Spleen (tissue), 11 donors: ENCODE results near the gene ZNF169. TPM values are rescaled to one million over a fixed set of nuclear protein-coding genes. Genes with fewer than 3 reads are reported as not detected.

Experiments used
- DNase-seq: peaks from one replicate; pipeline ENCODE4 v3.0.0-alpha.2; 2020
- H3K27ac ChIP-seq, 8 donors: fragments of 200-600 bp; sonication (generic) in 7 of 8; 1 replicate in 4 of 8; 2 replicates in 4 of 8; pipeline versions ENCODE4 v1.5.0 to v1.8.0; 2016 to 2021; ENCODE audit warnings: inconsistent platforms in 4 of 8, mild to moderate bottlenecking in 4 of 8, moderate library complexity in 1 of 8
- H3K27me3 ChIP-seq, 7 donors: fragments of 200-600 bp; sonication (generic) in 6 of 7; replicated peaks in 1 of 7; 1 replicate in 4 of 7; 2 replicates in 3 of 7; pipeline versions ENCODE4 v1.5.0 to v1.8.0; 2016 to 2021; ENCODE audit warnings: inconsistent platforms in 3 of 7, mild to moderate bottlenecking in 1 of 7
- H3K36me3 ChIP-seq, 6 donors: fragments of 200-600 bp; sonication (generic) in 5 of 6; 1 replicate in 4 of 6; 2 replicates in 2 of 6; pipeline versions ENCODE4 v1.5.0 to v1.8.0; 2016 to 2021; ENCODE audit warnings: inconsistent platforms in 2 of 6
- H3K4me1 ChIP-seq, 6 donors: fragments of 200-600 bp; sonication (generic) in 5 of 6; 1 replicate in 3 of 6; 2 replicates in 3 of 6; pipeline versions ENCODE4 v1.5.0 to v1.8.0; 2016 to 2021; ENCODE audit warnings: inconsistent platforms in 3 of 6
- H3K4me3 ChIP-seq, 8 donors: fragments of 200-600 bp; sonication (generic) in 7 of 8; 1 replicate in 4 of 8; 2 replicates in 4 of 8; pipeline versions ENCODE4 v1.5.0 to v1.8.0; 2016 to 2021; ENCODE audit warnings: inconsistent platforms in 4 of 8, mild to moderate bottlenecking in 4 of 8, moderate library complexity in 2 of 8
- H3K9me3 ChIP-seq, 8 donors: fragments of 200-600 bp; sonication (generic) in 7 of 8; 1 replicate in 4 of 8; 2 replicates in 4 of 8; pipeline versions ENCODE4 v1.5.0 to v1.8.0; 2016 to 2021; ENCODE audit warnings: inconsistent platforms in 4 of 8
- POLR2A ChIP-seq, 3 donors: fragments of 450-650 bp; IDR thresholded peaks; one replicate each; pipeline ENCODE4 v1.5.1; 2017; ENCODE audit warnings: antibody characterized with exemption in 3 of 3, mild to moderate bottlenecking in 1 of 3
- POLR2AphosphoS5 ChIP-seq, 3 donors: sonication (generic); formaldehyde crosslinking; IDR thresholded peaks; one replicate each; pipeline ENCODE4 v1.5.1; 2017; ENCODE audit warnings: antibody characterized with exemption in 3 of 3
- WGBS, 5 donors: extraction: QIAGEN DNeasy Blood & Tissue Kit in 3 of 5; methylation state at CpG; one replicate each; pipeline versions ENCODE4 v1.1.5 to v1.1.7; 2013 to 2018; 5-methylcytosine and 5-hydroxymethylcytosine counted together
- intact Hi-C: fragments of 100-400 bp; cut with DNase I; formaldehyde crosslinking; loops from one replicate; pipeline ENCODE4 v1.15.0; 2023; ENCODE audit warnings: low total_unique reads
- polyA plus RNA-seq, 3 donors: library from polyadenylated mRNA; stranded (reverse); fragments of 200-250 nt; gene quantifications; one replicate each; pipeline ENCODE4 v1.2.1, GENCODE V29; 2013
- total RNA-seq, 7 donors: library from RNA; depleted of rRNA in 3 of 7; stranded (reverse); fragments of >200 nt in 3 of 7; fragmentation: NEBNext Ultra II Directional in 4 of 7; extraction: Animal tissue kit (Norgen Biotek cat#: 25700) in 4 of 7; gene quantifications; one replicate each; pipeline versions ENCODE4 v1.1.0 to v1.2.1, GENCODE V29; 2016 to 2021
- TF ChIP-seq, protein P1 (sequence below), 11 experiments: fragments of 200-600 bp in 7 of 11; fragments of 450-650 bp in 4 of 11; sonication (generic) in 4 of 11; IDR thresholded peaks in 8 of 11; conservative IDR thresholded peaks in 3 of 11; 1 replicate in 7 of 11; 2 replicates in 4 of 11; pipeline versions ENCODE4 v1.4.0 to v1.8.0; 2016 to 2021; ENCODE audit warnings: antibody characterized with exemption in 11 of 11, inconsistent platforms in 4 of 11, mild to moderate bottlenecking in 1 of 11
- donor health status: healthy with polysubstance abuse.
- donor health status: DM: no; HTN: no; CAD: no; lungs with moderate emphysema.
- donor health status: DM: no; HTN: no; CAD: no.
- donor health status: Bipolar disorder and iron deficiency.
- donor health status: healthy.
- donor health status: DM: no; HTN: no; CAD: no.
- donor health status: DM: yes; HTN: yes; CAD: no.

ZNF169 gene
- total and polyA plus RNA-seq, 10 donors = 2.3 to 58.1 (median 14.6) TPM

DNA sequence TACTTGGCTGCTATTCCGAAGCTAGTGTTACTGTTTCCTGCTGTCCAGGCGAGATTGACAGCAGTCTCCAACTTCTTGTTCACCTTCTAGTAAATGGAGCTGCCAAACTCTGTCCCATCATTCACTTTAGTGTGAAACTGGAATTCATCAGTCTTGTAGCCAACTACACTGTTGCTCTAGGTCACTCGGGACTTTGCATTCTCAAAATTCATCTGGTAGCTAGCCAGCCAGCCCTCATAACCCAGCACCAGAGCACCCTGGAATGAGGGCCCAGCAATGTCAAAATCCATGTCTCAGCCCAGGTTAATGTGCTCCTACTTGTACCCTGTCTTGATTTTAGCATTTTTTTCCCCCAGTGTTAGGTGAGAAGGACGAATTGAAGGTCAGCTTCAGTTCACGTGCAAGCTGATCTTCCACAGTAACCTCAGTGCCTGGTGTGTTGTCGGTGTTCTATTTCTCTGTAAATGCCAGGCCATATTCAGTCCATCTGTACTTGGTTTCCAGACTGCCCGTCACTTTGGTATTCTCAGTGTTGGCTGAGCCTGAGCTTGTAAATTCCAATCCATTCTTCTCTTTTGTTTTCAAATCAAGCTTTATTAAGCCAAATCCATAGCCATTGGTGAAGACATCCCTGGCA, 28.9 kb downstream of the ZNF169 start:
- no peak for DNase-seq
- H3K27me3 ChIP-seq = no peaks in the 10 kb centered on the region
- intact Hi-C loops = no loop called here
- no peaks in the 10 kb centered on the region for H3K4me1 ChIP-seq
- TF ChIP-seq, protein P1, sequence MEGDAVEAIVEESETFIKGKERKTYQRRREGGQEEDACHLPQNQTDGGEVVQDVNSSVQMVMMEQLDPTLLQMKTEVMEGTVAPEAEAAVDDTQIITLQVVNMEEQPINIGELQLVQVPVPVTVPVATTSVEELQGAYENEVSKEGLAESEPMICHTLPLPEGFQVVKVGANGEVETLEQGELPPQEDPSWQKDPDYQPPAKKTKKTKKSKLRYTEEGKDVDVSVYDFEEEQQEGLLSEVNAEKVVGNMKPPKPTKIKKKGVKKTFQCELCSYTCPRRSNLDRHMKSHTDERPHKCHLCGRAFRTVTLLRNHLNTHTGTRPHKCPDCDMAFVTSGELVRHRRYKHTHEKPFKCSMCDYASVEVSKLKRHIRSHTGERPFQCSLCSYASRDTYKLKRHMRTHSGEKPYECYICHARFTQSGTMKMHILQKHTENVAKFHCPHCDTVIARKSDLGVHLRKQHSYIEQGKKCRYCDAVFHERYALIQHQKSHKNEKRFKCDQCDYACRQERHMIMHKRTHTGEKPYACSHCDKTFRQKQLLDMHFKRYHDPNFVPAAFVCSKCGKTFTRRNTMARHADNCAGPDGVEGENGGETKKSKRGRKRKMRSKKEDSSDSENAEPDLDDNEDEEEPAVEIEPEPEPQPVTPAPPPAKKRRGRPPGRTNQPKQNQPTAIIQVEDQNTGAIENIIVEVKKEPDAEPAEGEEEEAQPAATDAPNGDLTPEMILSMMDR (IDR thresholded peaks at IDR 0.05 in 8 of 11, conservative IDR thresholded peaks at IDR 0.05 in 3 of 11) = no peak
- TF ChIP-seq POLR2A (IDR thresholded peaks at IDR 0.05) (no peak), POLR2AphosphoS5 (IDR thresholded peaks at IDR 0.05) (no peak)
- WGBS, 5 donors = 92 to 97% (median 92%) methylated on average over 7 of the region's 7 CpGs
- H3K4me3 ChIP-seq = no peak overlapping the region
- peaks cover 0 to 8% (median 2%) of the 10 kb centered on the region in 8 donors for H3K9me3 ChIP-seq
- H3K36me3 ChIP-seq = peaks cover 0 to 93% (median 22%) of the 10 kb centered on the region in 6 donors
- H3K27ac ChIP-seq = no peak overlapping the region

DNA sequence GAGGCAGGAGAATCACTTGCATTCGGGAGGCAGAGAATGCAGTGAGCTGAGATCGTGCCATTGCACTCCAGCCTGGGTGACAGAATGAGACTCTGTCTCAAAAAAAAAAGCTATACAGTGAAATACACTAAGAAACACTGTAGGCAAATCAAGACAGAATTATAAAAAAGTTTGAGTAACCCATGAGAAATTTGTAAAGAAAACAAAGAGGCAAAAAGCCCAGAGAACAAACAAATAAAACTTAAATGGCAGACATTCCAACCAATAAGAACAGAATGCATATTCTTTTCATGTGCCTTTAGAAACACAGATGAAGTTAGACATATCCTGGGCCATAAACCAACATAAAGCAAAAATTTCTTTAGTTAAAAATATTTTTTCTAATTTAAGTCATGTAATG, 30.6 kb downstream of the ZNF169 start:
- H3K27ac ChIP-seq = no peak overlapping the region
- H3K4me1 ChIP-seq = no peaks in the 10 kb centered on the region
- intact Hi-C loops = no loop called here
- TF ChIP-seq, protein P1 (IDR thresholded peaks at IDR 0.05 in 8 of 11, conservative IDR thresholded peaks at IDR 0.05 in 3 of 11) = no peak
- TF ChIP-seq POLR2AphosphoS5 (IDR thresholded peaks at IDR 0.05) = no peak
- TF ChIP-seq POLR2A (IDR thresholded peaks at IDR 0.05) = no peak
- peaks cover 0 to 8% (median 2%) of the 10 kb centered on the region in 8 donors for H3K9me3 ChIP-seq
- no peak for DNase-seq
- 97 to 98% (median 98%) methylated on average over 2 of the region's 2 CpGs for WGBS, 5 donors
- H3K4me3 ChIP-seq = no peak overlapping the region
- peaks cover 0 to 94% (median 34%) of the 10 kb centered on the region in 6 donors for H3K36me3 ChIP-seq
- H3K27me3 ChIP-seq = no peaks in the 10 kb centered on the region

DNA sequence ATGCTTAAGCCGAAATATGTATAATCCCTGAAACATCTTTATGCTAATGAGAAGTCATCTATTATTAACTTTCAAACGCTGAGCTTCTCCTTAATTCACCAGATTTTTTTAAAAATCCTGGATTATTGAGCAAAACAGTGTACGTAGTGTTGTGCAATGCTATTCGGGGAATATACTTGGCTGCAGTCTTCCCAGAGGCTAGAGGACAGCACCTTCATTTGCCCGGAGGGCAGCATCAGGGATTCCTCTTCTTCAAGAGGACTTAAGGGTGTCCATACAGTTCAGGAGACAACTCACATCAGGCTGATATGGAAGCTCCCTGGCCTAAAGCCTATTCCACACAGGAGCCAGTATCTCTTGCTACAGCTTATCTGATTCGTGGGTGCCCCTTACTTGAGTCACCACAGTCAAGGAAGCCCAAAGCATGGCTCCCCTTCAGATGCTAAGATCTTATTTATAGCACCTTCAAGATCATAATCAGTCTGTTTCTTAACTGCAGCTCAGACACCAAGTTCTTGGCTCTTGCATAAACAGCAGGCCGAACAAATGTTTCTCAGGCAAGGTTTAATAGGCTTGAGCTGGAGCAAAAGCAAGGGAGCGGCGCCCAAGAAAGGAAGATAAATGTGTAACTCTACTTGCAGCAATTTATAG, 40.0 kb downstream of the ZNF169 start:
- intact Hi-C loops = no loop called here
- no peak for DNase-seq
- 79 to 83% (median 82%) methylated on average over 9 of the region's 9 CpGs for WGBS, 5 donors
- H3K36me3 ChIP-seq = peaks cover 0 to 70% (median 18%) of the 10 kb centered on the region in 6 donors
- no peak for TF ChIP-seq POLR2A (IDR thresholded peaks at IDR 0.05)
- TF ChIP-seq POLR2AphosphoS5 (IDR thresholded peaks at IDR 0.05) = no peak
- TF ChIP-seq, protein P1 (IDR thresholded peaks at IDR 0.05 in 8 of 11, conservative IDR thresholded peaks at IDR 0.05 in 3 of 11) = no peak
- H3K4me3 ChIP-seq = no peak overlapping the region
- no peaks in the 10 kb centered on the region for H3K4me1 ChIP-seq
- no peaks in the 10 kb centered on the region for H3K27me3 ChIP-seq
- no peaks in the 10 kb centered on the region for H3K9me3 ChIP-seq
- H3K27ac ChIP-seq = no peak overlapping the region
